Hepatocyte (in vitro differentiated cells): ENCODE measurements around the gene ZBED3. TPM values are rescaled to one million over a fixed set of nuclear protein-coding genes. Genes with fewer than 3 reads are reported as not detected.

Source experiments
- DNase-seq: peaks from one replicate; pipeline ENCODE4 v3.0.0-alpha.2; 2016; ENCODE audit warnings: low spot score
- H2AFZ ChIP-seq: fragments of 200-600 bp; sonication (generic); 2 replicates; pipeline ENCODE4 v1.6.0; 2016; ENCODE audit warnings: antibody characterized with exemption, mild to moderate bottlenecking
- H3K27ac ChIP-seq: fragments of 200-600 bp; sonication (generic); 2 replicates; pipeline ENCODE4 v1.5.1; 2016; ENCODE audit warnings: mild to moderate bottlenecking
- H3K27me3 ChIP-seq: fragments of 200-600 bp; sonication (generic); 2 replicates; pipeline ENCODE4 v1.6.1; 2016
- H3K36me3 ChIP-seq: fragments of 200-600 bp; sonication (generic); replicated peaks from 2 replicates; pipeline ENCODE4 v1.5.1; 2016; ENCODE audit warnings: low read depth; ENCODE audit not compliant: insufficient read depth
- H3K4me1 ChIP-seq: fragments of 200-600 bp; sonication (generic); 2 replicates; pipeline ENCODE4 v1.5.1; 2016; ENCODE audit warnings: mild to moderate bottlenecking, moderate library complexity; ENCODE audit not compliant: insufficient read depth
- H3K4me2 ChIP-seq: fragments of 200-600 bp; sonication (generic); 2 replicates; pipeline ENCODE4 v1.6.0; 2016
- H3K4me3 ChIP-seq: fragments of 200-600 bp; sonication (generic); 2 replicates; pipeline ENCODE4 v1.5.1; 2016; ENCODE audit warnings: mild to moderate bottlenecking
- H3K79me2 ChIP-seq: fragments of 200-600 bp; sonication (generic); 2 replicates; pipeline ENCODE4 v1.6.0; 2017; ENCODE audit warnings: mild to moderate bottlenecking
- H3K9me2 ChIP-seq: fragments of 200-600 bp; sonication (generic); replicated peaks from 2 replicates; pipeline ENCODE4 v1.6.0; 2017; ENCODE audit warnings: mild to moderate bottlenecking; ENCODE audit not compliant: insufficient read depth
- H3K9me3 ChIP-seq: fragments of 200-600 bp; sonication (generic); 2 replicates; pipeline ENCODE4 v1.5.1; 2016; ENCODE audit warnings: low read depth, mild to moderate bottlenecking
- H4K20me1 ChIP-seq: fragments of 200-600 bp; sonication (generic); 2 replicates; pipeline ENCODE4 v1.6.0; 2016; ENCODE audit warnings: mild to moderate bottlenecking; ENCODE audit not compliant: insufficient read depth, poor library complexity, severe bottlenecking
- CTCF ChIP-seq: fragments of 200-600 bp; sonication (generic); IDR thresholded peaks from 2 replicates; pipeline ENCODE4 v1.5.1; 2016; ENCODE audit warnings: antibody characterized with exemption, mild to moderate bottlenecking; ENCODE audit not compliant: poor library complexity
- EZH2 ChIP-seq: fragments of 200-600 bp; sonication (generic); IDR thresholded peaks from 2 replicates; pipeline ENCODE4 v1.6.1; 2016; ENCODE audit warnings: antibody characterized with exemption, mild to moderate bottlenecking, borderline replicate concordance
- EZH2phosphoT487 ChIP-seq: fragments of 200-600 bp; sonication (generic); IDR thresholded peaks from one replicate; pipeline ENCODE4 v1.6.1; 2018; ENCODE audit warnings: antibody characterized with exemption, mild to moderate bottlenecking, low read depth, moderate library complexity; ENCODE audit not compliant: unreplicated experiment, severe bottlenecking
- WGBS: methylation state at CpG from one replicate; pipeline ENCODE4 v1.1.6; 2016; ENCODE audit warnings: low lambda C conversion rate; ENCODE audit errors: missing lambda C conversion rate; 5-methylcytosine and 5-hydroxymethylcytosine counted together
- polyA plus RNA-seq: library from polyadenylated mRNA; unstranded; fragments of >200 nt; fragmentation: Nextera tagmentation; extraction: Ambion mirVana; gene quantifications from 2 replicates; pipeline ENCODE4 v1.2.1, GENCODE V29; 2016
- total RNA-seq: library from RNA; depleted of rRNA; stranded (reverse); fragments of >200 nt; gene quantifications from 2 replicates; pipeline ENCODE4 v1.2.3, GENCODE V29; 2014

ZBED3 gene
- total and polyA plus RNA-seq, 2 experiments from 2014 or later = 6.0 to 29.8 TPM

GRCh38 chr5:77033338-77033737 is 53.7 kb downstream of the ZBED3 start:
- Histone ChIP-seq H2AFZ (no peak overlapping the region), H3K27me3 (no peaks in the 10 kb centered on the region), H3K9me3 (no peaks in the 10 kb centered on the region), H3K4me1 (peaks cover 16% of the 10 kb centered on the region), H3K4me2 (no peak overlapping the region), H3K36me3 (no peaks in the 10 kb centered on the region), H3K4me3 (no peak overlapping the region), H4K20me1 (no peaks in the 10 kb centered on the region), H3K9me2 (no peaks in the 10 kb centered on the region), H3K27ac (no peak overlapping the region), H3K79me2 (peaks cover 29% of the 10 kb centered on the region)
- TF ChIP-seq CTCF (no peak), EZH2phosphoT487 (no peak), EZH2 (no peak)
- WGBS = 86% methylated on average over 5 of the region's 5 CpGs
- DNase-seq = no peak

- Histone ChIP-seq H3K79me2 (peaks cover 29% of the 10 kb centered on the region), H3K9me2 (no peaks in the 10 kb centered on the region), H3K4me2 (no peak overlapping the region), H4K20me1 (no peaks in the 10 kb centered on the region), H3K27ac (no peak overlapping the region), H3K4me3 (no peak overlapping the region), H2AFZ (no peak overlapping the region), H3K9me3 (no peaks in the 10 kb centered on the region), H3K27me3 (no peaks in the 10 kb centered on the region), H3K36me3 (no peaks in the 10 kb centered on the region), H3K4me1 (peaks cover 16% of the 10 kb centered on the region)
- 87% methylated on average over 4 of the region's 4 CpGs for WGBS
- TF ChIP-seq EZH2phosphoT487 = no peak
- no peak for TF ChIP-seq CTCF
- TF ChIP-seq EZH2 = no peak
- DNase-seq = no peak
Measured at GRCh38 chr5:77032635-77033034, 54.5 kb downstream of the ZBED3 start.

GRCh38 chr5:77031891-77032290 is 55.2 kb downstream of the ZBED3 start:
- WGBS = 97% methylated on average over 3 of the region's 3 CpGs
- no peak for DNase-seq
- Histone ChIP-seq H3K4me2 (peak overlapping the region; percentile 90), H2AFZ (no peak overlapping the region), H3K27me3 (no peaks in the 10 kb centered on the region), H3K27ac (no peak overlapping the region), H4K20me1 (no peaks in the 10 kb centered on the region), H3K4me1 (peaks cover 16% of the 10 kb centered on the region), H3K9me2 (no peaks in the 10 kb centered on the region), H3K79me2 (peaks cover 29% of the 10 kb centered on the region), H3K9me3 (no peaks in the 10 kb centered on the region), H3K4me3 (no peak overlapping the region), H3K36me3 (no peaks in the 10 kb centered on the region)
- TF ChIP-seq CTCF (no peak), EZH2phosphoT487 (no peak), EZH2 (no peak)
